Hepatocyte (in vitro differentiated cells): ENCODE data around the gene NLRX1.

Experiments used
- CTCF ChIP-seq: fragments of 200-600 bp; sonication (generic); IDR thresholded peaks from 2 replicates; pipeline ENCODE4 v1.5.1; 2016; ENCODE audit warnings: antibody characterized with exemption, mild to moderate bottlenecking; ENCODE audit not compliant: poor library complexity
- EZH2 ChIP-seq: fragments of 200-600 bp; sonication (generic); IDR thresholded peaks from 2 replicates; pipeline ENCODE4 v1.6.1; 2016; ENCODE audit warnings: antibody characterized with exemption, mild to moderate bottlenecking, borderline replicate concordance
- EZH2phosphoT487 ChIP-seq: fragments of 200-600 bp; sonication (generic); IDR thresholded peaks from one replicate; pipeline ENCODE4 v1.6.1; 2018; ENCODE audit warnings: antibody characterized with exemption, mild to moderate bottlenecking, low read depth, moderate library complexity; ENCODE audit not compliant: unreplicated experiment, severe bottlenecking

- TF ChIP-seq CTCF (no peak), EZH2 (no peak), EZH2phosphoT487 (no peak)
These were observed 36.6 kb downstream of the NLRX1 start for GRCh38 chr11:119205080-119205479.
